Measurements from ENCODE around the gene SORCS3. TPM values are rescaled to one million over a fixed set of nuclear protein-coding genes. Genes with fewer than 3 reads are reported as not detected.

The SORCS3 gene
- total RNA-seq, 1 experiment from 2014 or later, result not detected

- no TSS peak for BruUV-seq (replicated peaks)
- TF ChIP-seq EZH2 (IDR thresholded peaks at IDR 0.05; ENCODE audit: low read length, unreplicated experiment) (no peak), EZH2phosphoT487 (IDR thresholded peaks at IDR 0.05; ENCODE audit: borderline replicate concordance, low read length) (no peak), CTCF (conservative IDR thresholded peaks at IDR 0.05; ENCODE audit: low read depth, low read length) (no peak)
- Histone ChIP-seq H3K9ac (ENCODE audit: low read length) (no peak overlapping the region), H3K27ac (ENCODE audit: low read length) (no peak overlapping the region), H3F3A (ENCODE audit: low read length, unreplicated experiment) (no peaks in the 10 kb centered on the region), H2AFZ (ENCODE audit: low read length) (no peak overlapping the region), H3K9me3 (ENCODE audit: low read length) (no peaks in the 10 kb centered on the region), H3K27me3 (ENCODE audit: low read length) (no peaks in the 10 kb centered on the region), H3K36me3 (ENCODE audit: low read depth, low read length) (no peaks in the 10 kb centered on the region), H3K4me2 (ENCODE audit: low read length) (no peak overlapping the region), H3K79me2 (ENCODE audit: low read length) (no peaks in the 10 kb centered on the region), H3K4me3 (ENCODE audit: low read length) (no peak overlapping the region), H4K20me1 (ENCODE audit: low read length) (no peaks in the 10 kb centered on the region), H3K9me2 (replicated peaks; ENCODE audit: low read length) (no peaks in the 10 kb centered on the region), H3K4me1 (ENCODE audit: insufficient read depth, low read length) (no peaks in the 10 kb centered on the region)
- no peak for DNase-seq
- ChIA-PET CTCF (no interaction called here), POLR2A (ENCODE audit: unreplicated experiment) (no interaction called here)
- ATAC-seq, result no peak
- intact Hi-C loops (cut with micrococcal nuclease), result no loop called here
Measured at GRCh38 chr10:104804880-104805279, 163.8 kb downstream of the SORCS3 start.

- BruUV-seq (replicated peaks), result no TSS peak
- H4K20me1 ChIP-seq (ENCODE audit: low read length), result no peaks in the 10 kb centered on the region
- no peaks in the 10 kb centered on the region for H3K36me3 ChIP-seq (ENCODE audit: low read depth, low read length)
- H3F3A ChIP-seq (ENCODE audit: low read length, unreplicated experiment), result no peaks in the 10 kb centered on the region
- H3K9me3 ChIP-seq (ENCODE audit: low read length), result no peaks in the 10 kb centered on the region
- intact Hi-C loops (cut with micrococcal nuclease), result no loop called here
- no peaks in the 10 kb centered on the region for H3K9me2 ChIP-seq (replicated peaks; ENCODE audit: low read length)
- no peaks in the 10 kb centered on the region for H3K79me2 ChIP-seq (ENCODE audit: low read length)
- H3K4me3 ChIP-seq (ENCODE audit: low read length), result no peak overlapping the region
- H3K9ac ChIP-seq (ENCODE audit: low read length), result no peak overlapping the region
- DNase-seq, result no peak
- POLR2A ChIA-PET (ENCODE audit: unreplicated experiment), result no interaction called here
- no peak overlapping the region for H3K27ac ChIP-seq (ENCODE audit: low read length)
- no peak overlapping the region for H3K4me2 ChIP-seq (ENCODE audit: low read length)
- CTCF ChIA-PET, result no interaction called here
- TF ChIP-seq EZH2 (IDR thresholded peaks at IDR 0.05; ENCODE audit: low read length, unreplicated experiment) (no peak), CTCF (conservative IDR thresholded peaks at IDR 0.05; ENCODE audit: low read depth, low read length) (no peak), EZH2phosphoT487 (IDR thresholded peaks at IDR 0.05; ENCODE audit: borderline replicate concordance, low read length) (no peak)
- no peak for ATAC-seq
- H3K4me1 ChIP-seq (ENCODE audit: insufficient read depth, low read length), result no peaks in the 10 kb centered on the region
- H3K27me3 ChIP-seq (ENCODE audit: low read length), result no peaks in the 10 kb centered on the region
- no peak overlapping the region for H2AFZ ChIP-seq (ENCODE audit: low read length)
Measured at GRCh38 chr10:104806801-104807200, 165.7 kb downstream of the SORCS3 start.

- no peaks in the 10 kb centered on the region for H3K9me2 ChIP-seq (replicated peaks; ENCODE audit: low read length)
- no peaks in the 10 kb centered on the region for H3K4me1 ChIP-seq (ENCODE audit: insufficient read depth, low read length)
- ATAC-seq (no peak), DNase-seq (no peak)
- intact Hi-C loops (cut with micrococcal nuclease), result no loop called here
- H2AFZ ChIP-seq (ENCODE audit: low read length), result no peak overlapping the region
- H3K4me3 ChIP-seq (ENCODE audit: low read length), result no peak overlapping the region
- TF ChIP-seq CTCF (conservative IDR thresholded peaks at IDR 0.05; ENCODE audit: low read depth, low read length) (no peak), EZH2phosphoT487 (IDR thresholded peaks at IDR 0.05; ENCODE audit: borderline replicate concordance, low read length) (no peak), EZH2 (IDR thresholded peaks at IDR 0.05; ENCODE audit: low read length, unreplicated experiment) (no peak)
- H3K27me3 ChIP-seq (ENCODE audit: low read length), result no peaks in the 10 kb centered on the region
- no peaks in the 10 kb centered on the region for H3F3A ChIP-seq (ENCODE audit: low read length, unreplicated experiment)
- ChIA-PET POLR2A (ENCODE audit: unreplicated experiment) (no interaction called here), CTCF (no interaction called here)
- H3K27ac ChIP-seq (ENCODE audit: low read length), result no peak overlapping the region
- no TSS peak for BruUV-seq (replicated peaks)
- no peaks in the 10 kb centered on the region for H3K79me2 ChIP-seq (ENCODE audit: low read length)
- H3K9ac ChIP-seq (ENCODE audit: low read length), result no peak overlapping the region
- no peaks in the 10 kb centered on the region for H3K36me3 ChIP-seq (ENCODE audit: low read depth, low read length)
- H3K4me2 ChIP-seq (ENCODE audit: low read length), result no peak overlapping the region
- H4K20me1 ChIP-seq (ENCODE audit: low read length), result no peaks in the 10 kb centered on the region
- no peaks in the 10 kb centered on the region for H3K9me3 ChIP-seq (ENCODE audit: low read length)
Measured at GRCh38 chr10:104807581-104808310, 166.7 kb downstream of the SORCS3 start.

Data from PC-3 (cell line).